NT2/D1 (cell line): ENCODE measurements around the gene ZNF100.

ENCODE experiments used
- SUZ12 ChIP-seq: IDR thresholded peaks from 2 replicates; pipeline ENCODE4 v1.6.1; 2011; ENCODE audit not compliant: insufficient read length, insufficient read depth; ENCODE audit errors: extremely low read depth
- YY1 ChIP-seq: IDR thresholded peaks from 2 replicates; pipeline ENCODE4 v1.6.1; 2011; ENCODE audit not compliant: insufficient read length, insufficient read depth
- ZNF274 ChIP-seq: IDR thresholded peaks from 2 replicates; pipeline ENCODE4 v1.6.1; 2011; ENCODE audit warnings: mild to moderate bottlenecking, low read depth, low read length

DNA sequence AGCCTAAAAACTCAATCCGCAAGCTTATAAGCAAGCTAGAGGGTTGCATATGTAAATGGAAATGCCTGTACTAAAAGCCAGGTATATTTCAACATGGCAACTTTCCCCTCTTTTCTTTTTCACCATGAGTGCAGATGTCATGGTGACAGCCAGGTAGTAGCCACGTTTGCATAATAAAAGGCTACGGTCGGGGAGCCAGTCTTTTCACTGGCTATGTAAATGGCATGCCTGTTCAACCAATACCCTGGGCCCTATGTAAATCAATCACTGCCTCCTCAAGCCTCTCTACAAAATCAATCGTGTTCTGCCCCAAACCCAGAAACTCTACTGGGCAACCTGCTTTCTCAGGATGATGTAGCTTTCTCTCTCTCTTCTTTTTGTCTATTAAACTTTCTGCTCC, 87.4 kb downstream of the ZNF100 start:
- TF ChIP-seq ZNF274 = no peak
- no peak for TF ChIP-seq SUZ12
- no peak for TF ChIP-seq YY1
